ENCODE data around the gene NRG4.

DNA sequence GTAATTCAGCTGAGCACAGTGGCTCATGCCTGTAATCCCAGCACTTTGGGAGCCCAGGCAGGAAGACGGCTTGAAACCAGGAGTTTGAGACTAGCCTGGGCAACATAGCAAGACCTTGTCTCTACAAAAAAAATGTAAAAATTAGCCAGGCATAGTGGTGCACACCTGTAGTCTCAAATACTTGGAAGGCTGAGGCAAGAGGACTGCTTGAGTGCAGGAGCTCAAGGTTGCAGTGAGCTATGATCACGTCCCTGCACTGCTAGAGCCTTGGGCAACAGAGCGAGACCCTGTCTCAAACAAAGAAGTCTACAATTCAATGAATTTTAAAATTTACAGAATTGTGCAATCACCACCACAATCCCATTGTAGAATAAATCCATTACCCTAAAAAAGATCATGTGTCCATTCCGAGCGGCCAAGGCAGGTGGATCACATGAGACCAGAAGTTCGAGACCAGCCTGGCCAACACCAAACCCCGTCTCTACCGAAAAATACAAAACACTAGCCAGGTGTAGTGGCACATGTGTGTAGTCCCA, 63.4 kb downstream of the NRG4 start:
- TF ChIP-seq, protein P1, sequence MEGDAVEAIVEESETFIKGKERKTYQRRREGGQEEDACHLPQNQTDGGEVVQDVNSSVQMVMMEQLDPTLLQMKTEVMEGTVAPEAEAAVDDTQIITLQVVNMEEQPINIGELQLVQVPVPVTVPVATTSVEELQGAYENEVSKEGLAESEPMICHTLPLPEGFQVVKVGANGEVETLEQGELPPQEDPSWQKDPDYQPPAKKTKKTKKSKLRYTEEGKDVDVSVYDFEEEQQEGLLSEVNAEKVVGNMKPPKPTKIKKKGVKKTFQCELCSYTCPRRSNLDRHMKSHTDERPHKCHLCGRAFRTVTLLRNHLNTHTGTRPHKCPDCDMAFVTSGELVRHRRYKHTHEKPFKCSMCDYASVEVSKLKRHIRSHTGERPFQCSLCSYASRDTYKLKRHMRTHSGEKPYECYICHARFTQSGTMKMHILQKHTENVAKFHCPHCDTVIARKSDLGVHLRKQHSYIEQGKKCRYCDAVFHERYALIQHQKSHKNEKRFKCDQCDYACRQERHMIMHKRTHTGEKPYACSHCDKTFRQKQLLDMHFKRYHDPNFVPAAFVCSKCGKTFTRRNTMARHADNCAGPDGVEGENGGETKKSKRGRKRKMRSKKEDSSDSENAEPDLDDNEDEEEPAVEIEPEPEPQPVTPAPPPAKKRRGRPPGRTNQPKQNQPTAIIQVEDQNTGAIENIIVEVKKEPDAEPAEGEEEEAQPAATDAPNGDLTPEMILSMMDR (IDR thresholded peaks at IDR 0.05), result no peak
- TF ChIP-seq TP53 (CRISPR knock-in tag; IDR thresholded peaks at IDR 0.05), result no peak
